ENCODE results near the gene PCK2. TPM values are rescaled to one million over a fixed set of nuclear protein-coding genes. Genes with fewer than 3 reads are reported as not detected.
"Not testable (repeated sequence)": the region's sequence is repeated elsewhere in the genome, so short reads cannot be mapped to it uniquely, and the experiment has no call there.

PCK2 gene
- total and polyA plus RNA-seq, 12 donors, result 4.4 to 37.0 (median 17.8) TPM

DNA sequence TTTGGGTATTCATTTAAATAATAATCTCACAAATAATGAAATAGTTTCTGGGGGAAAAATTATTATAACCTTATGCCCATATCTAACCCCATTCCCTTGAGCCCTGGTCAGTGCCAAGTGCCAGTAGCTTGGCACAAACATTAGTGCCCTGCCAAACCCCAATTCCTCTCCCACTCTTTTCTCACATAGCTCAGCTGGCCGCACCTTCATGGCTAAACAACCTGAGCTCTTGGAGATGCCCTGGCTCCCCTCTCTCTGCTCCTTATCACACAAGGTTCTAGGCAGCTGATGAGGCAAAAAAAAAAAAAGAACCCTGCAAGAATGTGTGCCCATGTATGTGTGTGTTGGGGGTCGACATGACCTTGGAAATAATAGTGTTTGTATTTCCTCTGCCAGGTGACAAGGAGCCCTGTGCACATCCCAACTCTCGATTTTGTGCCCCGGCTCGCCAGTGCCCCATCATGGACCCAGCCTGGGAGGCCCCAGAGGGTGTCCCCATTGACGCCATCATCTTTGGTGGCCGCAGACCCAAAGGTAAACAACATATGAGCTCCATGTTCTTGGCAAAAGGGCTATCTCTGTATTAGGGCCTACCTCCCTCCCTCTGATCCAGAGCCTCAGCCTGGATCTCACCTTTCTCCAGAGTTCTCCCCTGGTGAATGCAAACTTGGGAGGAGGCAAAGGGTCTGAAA lies 8.4 kb downstream of the PCK2 start:
- Histone ChIP-seq H3K27ac (no peak overlapping the region), H3K4me1 (replicated peaks in 1 of 2) (peaks cover 0 to 8% of the 10 kb centered on the region in 2 donors), H3K36me3 (replicated peaks in 1 of 2) (peaks cover 0 to 11% of the 10 kb centered on the region in 2 donors), H3K9me3 (replicated peaks in 1 of 3) (no peaks in the 10 kb centered on the region), H3K4me3 (no peak overlapping the region), H3K27me3 (no peaks in the 10 kb centered on the region)
- TF ChIP-seq POLR2A (IDR thresholded peaks at IDR 0.05) (no peak), CTCF (IDR thresholded peaks at IDR 0.05) (no peak)
- 85 to 92% (median 89%) methylated on average over 4 to 7 of the region's 7 CpGs for WGBS, 4 donors
- no peak for DNase-seq
- intact Hi-C loops (cut with DNase I), result no loop called here

DNA sequence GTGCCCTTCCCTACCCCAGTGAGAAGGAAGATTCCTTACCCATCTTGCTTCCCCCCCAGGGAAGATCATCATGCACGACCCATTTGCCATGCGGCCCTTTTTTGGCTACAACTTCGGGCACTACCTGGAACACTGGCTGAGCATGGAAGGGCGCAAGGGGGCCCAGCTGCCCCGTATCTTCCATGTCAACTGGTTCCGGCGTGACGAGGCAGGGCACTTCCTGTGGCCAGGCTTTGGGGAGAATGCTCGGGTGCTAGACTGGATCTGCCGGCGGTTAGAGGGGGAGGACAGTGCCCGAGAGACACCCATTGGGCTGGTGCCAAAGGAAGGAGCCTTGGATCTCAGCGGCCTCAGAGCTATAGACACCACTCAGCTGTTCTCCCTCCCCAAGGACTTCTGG lies 9.3 kb downstream of the PCK2 start:
- TF ChIP-seq CTCF (IDR thresholded peaks at IDR 0.05), result no peak
- no peak for TF ChIP-seq POLR2A (IDR thresholded peaks at IDR 0.05)
- 84 to 92% (median 86%) methylated on average over 7 to 13 of the region's 13 CpGs for WGBS, 4 donors
- H3K27ac ChIP-seq, result no peak overlapping the region
- no peak overlapping the region for H3K4me3 ChIP-seq
- H3K27me3 ChIP-seq, result no peaks in the 10 kb centered on the region
- no peaks in the 10 kb centered on the region for H3K9me3 ChIP-seq (replicated peaks in 1 of 3)
- intact Hi-C loops (cut with DNase I), result no loop called here
- peaks cover 0 to 4% of the 10 kb centered on the region in 2 donors for H3K36me3 ChIP-seq (replicated peaks in 1 of 2)
- no peak for DNase-seq
- H3K4me1 ChIP-seq (replicated peaks in 1 of 2), result peaks cover 0 to 12% of the 10 kb centered on the region in 2 donors

- H3K27ac ChIP-seq; H3K9me3 ChIP-seq (replicated peaks in 1 of 3); H3K27me3 ChIP-seq; intact Hi-C loops (cut with DNase I); H3K4me3 ChIP-seq; DNase-seq; H3K36me3 ChIP-seq (replicated peaks in 1 of 2): not testable (repeated sequence)
- peaks cover 0 to 20% of the 10 kb centered on the region in 2 donors for H3K4me1 ChIP-seq (replicated peaks in 1 of 2)
- WGBS, 4 donors, result 93 to 96% (median 95%) methylated on average over 8 of the region's 8 CpGs
Measured at GRCh38 chr14:24105609-24106239, 11.6 kb downstream of the PCK2 start.

DNA sequence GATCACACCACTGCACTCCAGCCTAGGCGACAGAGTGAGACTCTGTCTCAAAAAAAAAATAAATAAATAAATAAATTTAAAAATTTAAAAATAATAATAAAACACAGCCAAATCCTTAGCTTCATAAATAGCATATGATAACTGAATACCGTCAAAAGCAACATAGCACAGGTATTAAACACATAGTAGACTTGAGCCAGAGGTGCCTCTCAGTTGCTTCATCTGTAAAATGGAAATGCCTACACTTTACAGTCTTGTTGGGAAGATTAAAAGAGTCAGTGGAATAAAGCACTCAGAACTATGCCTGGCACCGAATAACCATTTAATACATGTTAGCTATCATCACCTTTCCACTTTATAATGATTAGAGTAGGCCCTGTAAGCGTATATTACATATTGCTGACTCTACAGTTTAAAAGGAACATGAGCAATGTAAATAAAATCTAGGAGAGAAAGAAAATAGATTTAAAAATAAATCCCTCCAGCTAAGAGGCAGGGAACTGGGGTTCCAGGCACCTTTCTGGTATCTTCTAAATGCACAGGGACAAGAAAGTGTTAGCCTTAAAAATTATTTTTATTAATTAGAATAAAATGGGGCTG lies 12.7 kb downstream of the PCK2 start:
- WGBS, 4 donors, result 91 to 94% (median 92%) methylated on average over 4 of the region's 4 CpGs
- intact Hi-C loops (cut with DNase I), result no loop called here

More for the DNA sequence above, 12.7 kb downstream of the PCK2 start:
- Histone ChIP-seq H3K27ac (no peak overlapping the region), H3K27me3 (no peaks in the 10 kb centered on the region), H3K4me3 (no peak overlapping the region), H3K36me3 (replicated peaks in 1 of 2) (no peaks in the 10 kb centered on the region), H3K4me1 (replicated peaks in 1 of 2) (peaks cover 0 to 20% of the 10 kb centered on the region in 2 donors), H3K9me3 (replicated peaks in 1 of 3) (no peaks in the 10 kb centered on the region)
- no peak for DNase-seq
- no peak for TF ChIP-seq CTCF (IDR thresholded peaks at IDR 0.05)
- TF ChIP-seq POLR2A (IDR thresholded peaks at IDR 0.05), result no peak

Measured in adrenal gland (tissue), 12 donors.